K562 (cell line): ENCODE data around the gene PRKAR2B. TPM values are rescaled to one million over a fixed set of nuclear protein-coding genes. Genes with fewer than 3 reads are reported as not detected.

ENCODE experiments used
- ARID1B ChIP-seq: fragments of 450-650 bp; IDR thresholded peaks from 2 replicates; pipeline ENCODE4 v1.6.1; 2016; ENCODE audit warnings: antibody characterized with exemption, mild to moderate bottlenecking, inconsistent platforms
- IRF1 ChIP-seq: sonication (generic); formaldehyde crosslinking; IDR thresholded peaks from 2 replicates; pipeline ENCODE4 v1.8.0; 2022; ENCODE audit warnings: missing genetic modification reagents, mild to moderate bottlenecking, borderline replicate concordance
- KLF6 ChIP-seq: fragments of 250-450 bp; sonication (Bioruptor Pico); IDR thresholded peaks from 2 replicates; pipeline ENCODE4 v1.4.0; 2020; ENCODE audit warnings: mild to moderate bottlenecking, moderate library complexity, borderline replicate concordance
- MTA1 ChIP-seq: fragments of 450-650 bp; IDR thresholded peaks from 2 replicates; pipeline ENCODE4 v1.6.1; 2017; ENCODE audit warnings: borderline replicate concordance
- NR2F6 ChIP-seq: fragments of 450-650 bp; formaldehyde crosslinking; IDR thresholded peaks from 2 replicates; pipeline ENCODE4 v1.4.0; 2020; ENCODE audit warnings: mild to moderate bottlenecking
- PHF20 ChIP-seq: fragments of 450-650 bp; IDR thresholded peaks from 2 replicates; pipeline ENCODE4 v1.6.1; 2018; ENCODE audit not compliant: partially characterized antibody
- POLR3G ChIP-seq: IDR thresholded peaks from 2 replicates; pipeline ENCODE4 v1.6.1; 2011; ENCODE audit not compliant: insufficient read length, insufficient replicate concordance; ENCODE audit errors: extremely low read depth
- SMC3 ChIP-seq: conservative IDR thresholded peaks from 2 replicates; pipeline ENCODE4 v1.6.1; 2011; ENCODE audit warnings: low read depth, low read length, improper control_type of control experiment; ENCODE audit not compliant: insufficient read depth
- THRAP3 ChIP-seq: fragments of 450-650 bp; IDR thresholded peaks from 2 replicates; pipeline ENCODE4 v1.6.1; 2016; ENCODE audit warnings: mild to moderate bottlenecking, inconsistent platforms, borderline replicate concordance
- ZBTB40 ChIP-seq, 2 experiments: fragments of 450-650 bp in 1 of 2; sonication (generic) in 1 of 2; formaldehyde crosslinking in 1 of 2; IDR thresholded peaks; 2 replicates each; pipeline versions ENCODE4 v1.7.1 to v1.9.0; 2016 to 2022; ENCODE audit warnings: inconsistent platforms in 1 of 2, mild to moderate bottlenecking in 1 of 2, missing genetic modification reagents in 1 of 2
- ZNF3 ChIP-seq: fragments of 250-450 bp; sonication (Bioruptor Pico); IDR thresholded peaks from 2 replicates; pipeline ENCODE4 v1.5.0; 2021; ENCODE audit warnings: mild to moderate bottlenecking, moderate library complexity
- polyA plus RNA-seq, 8 experiments: library from polyadenylated mRNA; depleted of rRNA in 4 of 8; stranded (reverse) in 5 of 8; unstranded in 3 of 8; fragments of >200 nt; fragmentation: Nextera tagmentation in 2 of 8; fragmentation: Illumina TruSeq in 1 of 8; extraction: Ambion mirVana in 2 of 8; extraction: Trizol in 1 of 8; gene quantifications; 2 replicates each; pipeline versions ENCODE4 v1.2.1 to v1.2.3, GENCODE V29; 2011 to 2014; ENCODE audit warnings: inconsistent platforms in 1 of 8, missing spikeins in 1 of 8
- total RNA-seq, 7 experiments: library from RNA; depleted of rRNA in 6 of 7; stranded (reverse); fragments of >200 nt in 6 of 7; fragmentation: Illumina TruSeq in 2 of 7; extraction: Trizol in 2 of 7; gene quantifications; 2 replicates each; pipeline versions ENCODE4 v1.2.1 to v1.2.3, GENCODE V29; 2011 to 2021; ENCODE audit warnings: low replicate concordance in 1 of 7
- TF ChIP-seq, protein P1 (sequence below): fragments of 450-650 bp; formaldehyde crosslinking; IDR thresholded peaks from 2 replicates; pipeline ENCODE4 v1.4.0; 2022; ENCODE audit warnings: missing genetic modification characterization
- TF ChIP-seq, protein P2 (sequence below): fragments of 450-650 bp; conservative IDR thresholded peaks from 2 replicates; pipeline ENCODE4 v1.6.1; 2016; ENCODE audit warnings: missing genetic modification characterization, low read depth, mild to moderate bottlenecking, control low read depth, missing compliant biosample characterization
- TF ChIP-seq, protein P3 (sequence below): fragments of 250-450 bp; sonication (Bioruptor Pico); IDR thresholded peaks from 2 replicates; pipeline ENCODE4 v1.9.0; 2021; ENCODE audit warnings: mild to moderate bottlenecking

The PRKAR2B gene
- total and polyA plus RNA-seq, 9 of the 15 experiments (the other 6 are each of a cell fraction or from before 2014, with no cell fraction given): 59.0 to 173 (median 129) TPM

- TF ChIP-seq, protein P1, sequence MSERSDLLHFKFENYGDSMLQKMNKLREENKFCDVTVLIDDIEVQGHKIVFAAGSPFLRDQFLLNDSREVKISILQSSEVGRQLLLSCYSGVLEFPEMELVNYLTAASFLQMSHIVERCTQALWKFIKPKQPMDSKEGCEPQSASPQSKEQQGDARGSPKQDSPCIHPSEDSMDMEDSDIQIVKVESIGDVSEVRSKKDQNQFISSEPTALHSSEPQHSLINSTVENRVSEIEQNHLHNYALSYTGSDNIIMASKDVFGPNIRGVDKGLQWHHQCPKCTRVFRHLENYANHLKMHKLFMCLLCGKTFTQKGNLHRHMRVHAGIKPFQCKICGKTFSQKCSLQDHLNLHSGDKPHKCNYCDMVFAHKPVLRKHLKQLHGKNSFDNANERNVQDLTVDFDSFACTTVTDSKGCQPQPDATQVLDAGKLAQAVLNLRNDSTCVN (CRISPR knock-in tag): 0 out of 2 replicates have a peak, but pooled peaks have one; percentile 70
- TF ChIP-seq IRF1 (CRISPR knock-in tag) (0 out of 2 replicates have a peak, but pooled peaks have one; percentile 30), NR2F6 (no peak), KLF6 (CRISPR knock-in tag) (0 out of 2 replicates have a peak, but pooled peaks have one; percentile 25), ARID1B (peak; percentile 25; the same call in 1 of the 2 replicates), PHF20 (no peak), ZNF3 (no peak), POLR3G (no peak), ZBTB40 (IDR thresholded peaks at IDR 0.05) (peak; percentile 66), ZBTB40 (CRISPR knock-in tag; IDR thresholded peaks at IDR 0.05) (no peak), SMC3 (no peak), THRAP3 (peak; percentile 86; the same call in 1 of the 2 replicates), MTA1 (peak; percentile 44; the same call in 1 of the 2 replicates)
- TF ChIP-seq, protein P2, sequence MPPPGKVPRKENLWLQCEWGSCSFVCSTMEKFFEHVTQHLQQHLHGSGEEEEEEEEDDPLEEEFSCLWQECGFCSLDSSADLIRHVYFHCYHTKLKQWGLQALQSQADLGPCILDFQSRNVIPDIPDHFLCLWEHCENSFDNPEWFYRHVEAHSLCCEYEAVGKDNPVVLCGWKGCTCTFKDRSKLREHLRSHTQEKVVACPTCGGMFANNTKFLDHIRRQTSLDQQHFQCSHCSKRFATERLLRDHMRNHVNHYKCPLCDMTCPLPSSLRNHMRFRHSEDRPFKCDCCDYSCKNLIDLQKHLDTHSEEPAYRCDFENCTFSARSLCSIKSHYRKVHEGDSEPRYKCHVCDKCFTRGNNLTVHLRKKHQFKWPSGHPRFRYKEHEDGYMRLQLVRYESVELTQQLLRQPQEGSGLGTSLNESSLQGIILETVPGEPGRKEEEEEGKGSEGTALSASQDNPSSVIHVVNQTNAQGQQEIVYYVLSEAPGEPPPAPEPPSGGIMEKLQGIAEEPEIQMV (tag): peak; percentile 16; the same call in 1 of the 2 replicates
- TF ChIP-seq, protein P3, sequence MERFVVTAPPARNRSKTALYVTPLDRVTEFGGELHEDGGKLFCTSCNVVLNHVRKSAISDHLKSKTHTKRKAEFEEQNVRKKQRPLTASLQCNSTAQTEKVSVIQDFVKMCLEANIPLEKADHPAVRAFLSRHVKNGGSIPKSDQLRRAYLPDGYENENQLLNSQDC: peak; percentile 59; the same call in 1 of the 2 replicates
These were observed 571 bp upstream of the PRKAR2B start (continued) for GRCh38 chr7:107043921-107044346.
